ENCODE results near the gene GALNT2.

DNA sequence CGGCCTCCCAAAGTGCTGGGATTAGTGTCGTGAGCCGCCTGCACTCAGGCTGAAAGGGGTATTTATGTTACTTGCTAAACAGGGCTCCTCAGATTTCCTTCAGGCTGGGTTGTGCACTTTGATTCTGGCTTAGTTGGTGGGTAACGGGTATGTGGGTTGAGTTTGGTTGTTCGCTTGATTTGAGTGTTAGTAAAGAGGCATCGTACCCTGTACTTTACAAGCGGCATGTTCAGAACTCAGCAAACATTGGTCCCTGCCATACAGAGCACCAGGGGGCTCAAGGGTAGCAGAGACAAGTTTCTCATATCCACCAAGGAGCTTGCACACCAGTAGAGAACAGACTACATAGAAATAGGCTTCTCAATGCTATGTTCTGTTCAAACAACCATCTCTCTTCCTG, 211.3 kb downstream of the GALNT2 start:
- TF ChIP-seq, protein P1, sequence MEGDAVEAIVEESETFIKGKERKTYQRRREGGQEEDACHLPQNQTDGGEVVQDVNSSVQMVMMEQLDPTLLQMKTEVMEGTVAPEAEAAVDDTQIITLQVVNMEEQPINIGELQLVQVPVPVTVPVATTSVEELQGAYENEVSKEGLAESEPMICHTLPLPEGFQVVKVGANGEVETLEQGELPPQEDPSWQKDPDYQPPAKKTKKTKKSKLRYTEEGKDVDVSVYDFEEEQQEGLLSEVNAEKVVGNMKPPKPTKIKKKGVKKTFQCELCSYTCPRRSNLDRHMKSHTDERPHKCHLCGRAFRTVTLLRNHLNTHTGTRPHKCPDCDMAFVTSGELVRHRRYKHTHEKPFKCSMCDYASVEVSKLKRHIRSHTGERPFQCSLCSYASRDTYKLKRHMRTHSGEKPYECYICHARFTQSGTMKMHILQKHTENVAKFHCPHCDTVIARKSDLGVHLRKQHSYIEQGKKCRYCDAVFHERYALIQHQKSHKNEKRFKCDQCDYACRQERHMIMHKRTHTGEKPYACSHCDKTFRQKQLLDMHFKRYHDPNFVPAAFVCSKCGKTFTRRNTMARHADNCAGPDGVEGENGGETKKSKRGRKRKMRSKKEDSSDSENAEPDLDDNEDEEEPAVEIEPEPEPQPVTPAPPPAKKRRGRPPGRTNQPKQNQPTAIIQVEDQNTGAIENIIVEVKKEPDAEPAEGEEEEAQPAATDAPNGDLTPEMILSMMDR (IDR thresholded peaks at IDR 0.05 in 8 of 11, conservative IDR thresholded peaks at IDR 0.05 in 3 of 11) = no peak
- no peak for TF ChIP-seq POLR2AphosphoS5 (IDR thresholded peaks at IDR 0.05)

Data from spleen (tissue), 7 donors.